Testis (tissue), 3 donors: Measurements from ENCODE around the gene ADAMTS13. TPM values are rescaled to one million over a fixed set of nuclear protein-coding genes. Genes with fewer than 3 reads are reported as not detected.
A peak's percentile ranks its signal among the peaks of the same experiment; 100 is the strongest.

ENCODE experiments used
- DNase-seq: peaks from one replicate; pipeline ENCODE4 v3.0.0-alpha.2; 2019
- H3K27ac ChIP-seq, 2 donors: fragments of 200-600 bp; sonication (generic); one replicate each; pipeline ENCODE4 v1.5.1; 2019
- H3K27me3 ChIP-seq: fragments of 200-600 bp; sonication (generic); one replicate; pipeline ENCODE4 v1.5.1; 2019
- H3K36me3 ChIP-seq: fragments of 200-600 bp; sonication (generic); one replicate; pipeline ENCODE4 v1.5.1; 2017; ENCODE audit warnings: low read depth; ENCODE audit errors: missing control alignments
- H3K4me1 ChIP-seq: fragments of 200-600 bp; sonication (generic); one replicate; pipeline ENCODE4 v1.5.1; 2019
- H3K4me3 ChIP-seq, 2 donors: fragments of 200-600 bp; sonication (generic); one replicate each; pipeline ENCODE4 v1.5.1; 2017 to 2019
- H3K9me3 ChIP-seq: fragments of 200-600 bp; sonication (generic); one replicate; pipeline ENCODE4 v1.5.1; 2017
- CTCF ChIP-seq, 3 experiments: fragments of 450-650 bp in 2 of 3; fragments of 200-600 bp in 1 of 3; sonication (generic) in 1 of 3; IDR thresholded peaks; one replicate each; pipeline ENCODE4 v1.5.1; 2016 to 2019; ENCODE audit warnings: antibody characterized with exemption in 3 of 3, mild to moderate bottlenecking in 2 of 3, moderate library complexity in 1 of 3
- POLR2A ChIP-seq: fragments of 450-650 bp; IDR thresholded peaks from one replicate; pipeline ENCODE4 v1.6.1; 2017; ENCODE audit warnings: antibody characterized with exemption, mild to moderate bottlenecking, moderate library complexity
- WGBS, 2 donors: methylation state at CpG; one replicate each; pipeline ENCODE4 v1.1.5; 2018; 5-methylcytosine and 5-hydroxymethylcytosine counted together
- intact Hi-C: fragments of 100-400 bp; cut with DNase I; formaldehyde crosslinking; loops from one replicate; pipeline ENCODE4 v1.15.1; 2023; ENCODE audit warnings: low total_unique reads
- polyA plus RNA-seq: library from polyadenylated mRNA; stranded (reverse); fragments of 350-450 nt; fragmentation: Illumina TruSeq; extraction: RNeasy Lipid Tissue Mini Kit (QIAGEN cat#74804); gene quantifications from one replicate; pipeline ENCODE4 v1.2.3, GENCODE V29; 2014; ENCODE audit warnings: low read depth, low replicate concordance; ENCODE audit not compliant: insufficient read depth
- total RNA-seq, 2 donors: library from RNA; depleted of rRNA; stranded (reverse); fragments of >200 nt; gene quantifications; one replicate each; pipeline ENCODE4 v1.2.3, GENCODE V29; 2016

The ADAMTS13 gene
- total and polyA plus RNA-seq, 3 donors from 2014 or later, result 15.4 to 21.2 (median 15.6) TPM

GRCh38 chr9:133505901-133506652 is 83.9 kb downstream of the ADAMTS13 start:
- Histone ChIP-seq H3K9me3 (no peaks in the 10 kb centered on the region), H3K4me1 (peaks cover 26% of the 10 kb centered on the region), H3K4me3 (no peak overlapping the region), H3K27ac (no peak overlapping the region), H3K36me3 (no peaks in the 10 kb centered on the region), H3K27me3 (no peaks in the 10 kb centered on the region)
- WGBS, 2 donors, result 38 to 53% methylated on average over 13 to 23 of the region's 23 CpGs
- peak; percentile 69 for DNase-seq
- TF ChIP-seq POLR2A (no peak), CTCF (IDR thresholded peaks at IDR 0.05) (no peak)
- intact Hi-C loops, result no loop called here

GRCh38 chr9:133506653-133507038 is 84.5 kb downstream of the ADAMTS13 start:
- TF ChIP-seq CTCF (IDR thresholded peaks at IDR 0.05) (no peak), POLR2A (no peak)
- H3K27ac ChIP-seq, result no peak overlapping the region
- intact Hi-C loops, result no loop called here
- H3K36me3 ChIP-seq, result no peaks in the 10 kb centered on the region
- no peaks in the 10 kb centered on the region for H3K9me3 ChIP-seq
- peak; percentile 52 for DNase-seq
- no peak overlapping the region for H3K4me3 ChIP-seq
- peaks cover 26% of the 10 kb centered on the region for H3K4me1 ChIP-seq
- H3K27me3 ChIP-seq, result no peaks in the 10 kb centered on the region
- 48 to 63% methylated on average over 17 to 18 of the region's 18 CpGs for WGBS, 2 donors

GRCh38 chr9:133507246-133507965 is 85.2 kb downstream of the ADAMTS13 start:
- Histone ChIP-seq H3K9me3 (no peaks in the 10 kb centered on the region), H3K27me3 (no peaks in the 10 kb centered on the region), H3K4me1 (peaks cover 26% of the 10 kb centered on the region), H3K36me3 (no peaks in the 10 kb centered on the region), H3K27ac (no peak overlapping the region), H3K4me3 (no peak overlapping the region)
- intact Hi-C loops, result no loop called here
- no peak for DNase-seq
- no peak for TF ChIP-seq POLR2A
- TF ChIP-seq CTCF (IDR thresholded peaks at IDR 0.05), result no peak
- WGBS, 2 donors, result 95 to 96% methylated on average over 10 to 24 of the region's 24 CpGs

- no peak overlapping the region for H3K4me3 ChIP-seq
- 97 to 98% methylated on average over 5 to 8 of the region's 8 CpGs for WGBS, 2 donors
- H3K27ac ChIP-seq, result no peak overlapping the region
- peaks cover 28% of the 10 kb centered on the region for H3K4me1 ChIP-seq
- H3K9me3 ChIP-seq, result no peaks in the 10 kb centered on the region
- no peak for DNase-seq
- H3K27me3 ChIP-seq, result no peaks in the 10 kb centered on the region
- TF ChIP-seq CTCF (IDR thresholded peaks at IDR 0.05), result no peak
- no peak for TF ChIP-seq POLR2A
- H3K36me3 ChIP-seq, result no peaks in the 10 kb centered on the region
- intact Hi-C loops, result no loop called here
Observed at GRCh38 chr9:133508046-133508445, 85.9 kb downstream of the ADAMTS13 start.

Other genes starting within 250 kb of the ADAMTS13 start
- 10 to 100 TPM; 34.0 to 53.0 TPM for gene OBP2B, start 213.1 kb upstream of the ADAMTS13 start, total RNA-seq
- gene OBP2B, start 213.1 kb upstream of the ADAMTS13 start, polyA plus RNA-seq, result 35.1 TPM
- 10 to 100 TPM; 25.6 to 31.1 TPM for gene ABO, start 147.2 kb upstream of the ADAMTS13 start, total RNA-seq
- 10.4 TPM for gene ABO, start 147.2 kb upstream of the ADAMTS13 start, polyA plus RNA-seq
- gene SURF6, start 86.2 kb upstream of the ADAMTS13 start, total RNA-seq, result 10 to 100 TPM; 28.5 to 36.0 TPM
- gene SURF6, start 86.2 kb upstream of the ADAMTS13 start, polyA plus RNA-seq, result 19.8 TPM
- gene MED22, start 74.2 kb upstream of the ADAMTS13 start, total RNA-seq, result 10 to 100 TPM; 25.9 to 29.3 TPM
- 20.2 TPM for gene MED22, start 74.2 kb upstream of the ADAMTS13 start, polyA plus RNA-seq
- gene RPL7A, start 74.1 kb upstream of the ADAMTS13 start, total RNA-seq, result 1,000 to 10,000 TPM in 1 of 2 donors, 100 to 1,000 TPM in 1; 856 to 1,453 TPM
- gene RPL7A, start 74.1 kb upstream of the ADAMTS13 start, polyA plus RNA-seq, result 1,924 TPM
- gene SURF1, start 65.9 kb upstream of the ADAMTS13 start, total RNA-seq, result 10 to 100 TPM; 51.4 to 58.9 TPM
- 71.0 TPM for gene SURF1, start 65.9 kb upstream of the ADAMTS13 start, polyA plus RNA-seq
- gene SURF2, start 65.8 kb upstream of the ADAMTS13 start, total RNA-seq, result 100 to 1,000 TPM; 103 to 121 TPM
- gene SURF2, start 65.8 kb upstream of the ADAMTS13 start, polyA plus RNA-seq, result 160 TPM
- gene SURF4, start 46.3 kb upstream of the ADAMTS13 start, total RNA-seq, result 100 to 1,000 TPM; 150 to 151 TPM
- 163 TPM for gene SURF4, start 46.3 kb upstream of the ADAMTS13 start, polyA plus RNA-seq
- gene STKLD1, start 46.0 kb upstream of the ADAMTS13 start, total RNA-seq, result 10 to 100 TPM in 1 of 2 donors, 1 to 10 TPM in 1; 8.4 to 20.9 TPM
- gene STKLD1, start 46.0 kb upstream of the ADAMTS13 start, polyA plus RNA-seq, result 33.1 TPM
- gene REXO4, start 4.4 kb upstream of the ADAMTS13 start, total RNA-seq, result 10 to 100 TPM; 31.4 to 31.5 TPM
- gene REXO4, start 4.4 kb upstream of the ADAMTS13 start, polyA plus RNA-seq, result 36.7 TPM
- 10 to 100 TPM; 43.3 to 47.9 TPM for gene CACFD1, start 37.6 kb downstream of the ADAMTS13 start, total RNA-seq
- 34.7 TPM for gene CACFD1, start 37.6 kb downstream of the ADAMTS13 start, polyA plus RNA-seq
- 1 to 10 TPM; 2.6 to 3.5 TPM for gene SLC2A6, start 56.7 kb downstream of the ADAMTS13 start, total RNA-seq
- gene SLC2A6, start 56.7 kb downstream of the ADAMTS13 start, polyA plus RNA-seq, result 2.9 TPM
- gene MYMK, start 102.6 kb downstream of the ADAMTS13 start, total RNA-seq, result not detected
- gene MYMK, start 102.6 kb downstream of the ADAMTS13 start, polyA plus RNA-seq, result 0.87 TPM
- 10 to 100 TPM in 1 of 2 donors, 1 to 10 TPM in 1; 9.4 to 11.1 TPM for gene ADAMTSL2, start 112.3 kb downstream of the ADAMTS13 start, total RNA-seq
- 3.8 TPM for gene ADAMTSL2, start 112.3 kb downstream of the ADAMTS13 start, polyA plus RNA-seq
- 1 to 10 TPM; 2.8 to 3.8 TPM for gene FAM163B, start 187.0 kb downstream of the ADAMTS13 start, total RNA-seq
- 2.2 TPM for gene FAM163B, start 187.0 kb downstream of the ADAMTS13 start, polyA plus RNA-seq
- under 1 TPM in 1 of 2 donors, not detected in 1; 0.06 TPM for gene DBH, start 214.0 kb downstream of the ADAMTS13 start, total RNA-seq
- not detected for gene DBH, start 214.0 kb downstream of the ADAMTS13 start, polyA plus RNA-seq